Coronary artery (tissue), 2 donors: Measurements from ENCODE around the gene ZNF548.
"Not testable (repeated sequence)": the region's sequence is repeated elsewhere in the genome, so short reads cannot be mapped to it uniquely, and the experiment has no call there.

ENCODE experiments used
- DNase-seq: peaks from one replicate; pipeline ENCODE4 v3.0.0-alpha.2; 2017; ENCODE audit warnings: low spot score
- H3K27ac ChIP-seq, 2 donors: fragments of 200-600 bp; sonication (generic); one replicate each; pipeline ENCODE4 v1.5.1; 2016 to 2019
- H3K4me3 ChIP-seq: fragments of 200-600 bp; sonication (generic); 2 replicates; pipeline ENCODE4 v1.5.1; 2016; ENCODE audit warnings: mild to moderate bottlenecking, moderate library complexity
- TF ChIP-seq, protein P1 (sequence below): fragments of 200-600 bp; sonication (generic); IDR thresholded peaks from one replicate; pipeline ENCODE4 v1.5.1; 2019; ENCODE audit warnings: antibody characterized with exemption

ZNF548 gene

GRCh38 chr19:57357406-57357805 is 32.2 kb upstream of the ZNF548 start:
- TF ChIP-seq, protein P1, sequence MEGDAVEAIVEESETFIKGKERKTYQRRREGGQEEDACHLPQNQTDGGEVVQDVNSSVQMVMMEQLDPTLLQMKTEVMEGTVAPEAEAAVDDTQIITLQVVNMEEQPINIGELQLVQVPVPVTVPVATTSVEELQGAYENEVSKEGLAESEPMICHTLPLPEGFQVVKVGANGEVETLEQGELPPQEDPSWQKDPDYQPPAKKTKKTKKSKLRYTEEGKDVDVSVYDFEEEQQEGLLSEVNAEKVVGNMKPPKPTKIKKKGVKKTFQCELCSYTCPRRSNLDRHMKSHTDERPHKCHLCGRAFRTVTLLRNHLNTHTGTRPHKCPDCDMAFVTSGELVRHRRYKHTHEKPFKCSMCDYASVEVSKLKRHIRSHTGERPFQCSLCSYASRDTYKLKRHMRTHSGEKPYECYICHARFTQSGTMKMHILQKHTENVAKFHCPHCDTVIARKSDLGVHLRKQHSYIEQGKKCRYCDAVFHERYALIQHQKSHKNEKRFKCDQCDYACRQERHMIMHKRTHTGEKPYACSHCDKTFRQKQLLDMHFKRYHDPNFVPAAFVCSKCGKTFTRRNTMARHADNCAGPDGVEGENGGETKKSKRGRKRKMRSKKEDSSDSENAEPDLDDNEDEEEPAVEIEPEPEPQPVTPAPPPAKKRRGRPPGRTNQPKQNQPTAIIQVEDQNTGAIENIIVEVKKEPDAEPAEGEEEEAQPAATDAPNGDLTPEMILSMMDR = no peak
- no peak for DNase-seq
- H3K27ac ChIP-seq = no peak overlapping the region
- no peak overlapping the region for H3K4me3 ChIP-seq

DNA sequence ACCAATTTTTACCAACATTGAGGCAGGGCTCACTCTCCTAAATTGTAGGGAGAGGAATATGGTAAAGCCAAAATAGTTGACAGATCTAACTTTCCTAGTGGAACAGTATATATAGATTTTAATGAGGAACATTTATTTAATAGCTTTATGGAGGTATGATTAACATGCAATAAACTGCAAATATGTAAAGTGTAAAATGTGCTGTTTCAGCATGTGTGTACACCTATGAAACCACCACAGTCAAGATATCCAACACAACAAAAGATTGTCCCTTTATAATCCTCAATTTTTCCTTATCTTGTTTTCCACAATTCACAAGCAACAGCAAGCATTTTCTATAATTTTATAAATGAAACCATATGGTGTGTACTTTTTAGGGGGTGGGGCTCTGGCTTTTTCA is 30.4 kb upstream of the ZNF548 start:
- TF ChIP-seq, protein P1 = no peak
- H3K4me3 ChIP-seq = no peak overlapping the region
- DNase-seq = no peak
- H3K27ac ChIP-seq = no peak overlapping the region

DNA sequence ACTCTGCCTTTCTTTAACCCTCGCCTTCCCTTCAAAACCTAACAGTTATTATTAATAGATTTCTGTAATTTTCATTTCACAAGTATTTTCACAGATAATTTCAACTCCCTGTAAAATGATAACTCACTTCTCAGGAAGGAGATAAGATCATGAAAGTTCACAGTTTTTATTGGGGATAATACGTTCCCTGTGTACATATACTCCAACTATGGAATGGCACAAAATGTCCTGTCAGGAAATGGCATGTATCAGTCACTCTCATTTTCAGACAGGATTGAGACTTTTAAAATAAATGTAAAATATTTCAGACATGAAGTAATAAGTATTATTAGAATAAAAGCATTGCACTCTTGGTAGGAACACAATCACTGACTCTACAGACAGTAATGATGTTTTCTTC is 27.2 kb upstream of the ZNF548 start:
- no peak for DNase-seq
- TF ChIP-seq, protein P1 = no peak
- Histone ChIP-seq H3K4me3 (peak overlapping the region; percentile 96), H3K27ac (peak overlapping the region; percentile 73 to 98)

- TF ChIP-seq, protein P1 = no peak
- peak within 1 kb of the TSS; percentile 92 to 98 for H3K27ac ChIP-seq
- DNase-seq = peak; percentile 100
- peak within 1 kb of the TSS; percentile 96 for H3K4me3 ChIP-seq
Observed at GRCh38 chr19:57362997-57363687, 26.5 kb upstream of the ZNF548 start, which contains the start of the genes TRAPPC2B and ZNF547. TRAPPC2B (plus strand) TSS chr19:57363551; CDS start chr19:57364834, 1,283 bp downstream. ZNF547 (plus strand) TSS chr19:57363551; CDS start chr19:57368556, 5,005 bp downstream.

DNA sequence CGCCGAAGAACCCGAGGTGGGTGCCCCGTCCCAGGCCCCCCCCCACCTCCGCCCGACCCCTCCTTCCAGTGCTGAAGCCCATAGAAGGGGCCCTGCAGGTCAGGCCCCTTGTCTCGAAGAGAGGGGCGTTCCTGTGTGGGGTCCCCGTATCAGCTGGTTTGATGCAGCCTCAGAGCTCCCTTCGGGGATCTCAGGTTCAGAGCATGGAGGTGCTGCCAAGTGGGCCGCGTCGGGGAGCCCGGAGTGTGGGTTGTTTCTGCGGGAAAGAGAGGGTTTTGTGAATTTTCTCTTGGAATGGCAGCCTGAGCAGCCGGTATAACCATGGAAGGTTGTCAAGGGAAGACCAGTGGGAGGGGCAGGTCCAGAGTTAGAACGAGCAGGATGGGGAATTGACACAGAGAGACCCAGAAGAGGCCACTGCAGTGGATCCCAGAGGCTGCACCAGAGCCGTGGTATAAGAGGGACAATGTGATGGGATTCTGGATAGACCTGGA is 25.9 kb upstream of the ZNF548 start:
- TF ChIP-seq, protein P1 = no peak
- DNase-seq = no peak
- Histone ChIP-seq H3K4me3 (peak overlapping the region; percentile 96), H3K27ac (peak overlapping the region; percentile 92 to 98)

- H3K27ac ChIP-seq = no peak overlapping the region
- DNase-seq = no peak
- H3K4me3 ChIP-seq = no peak overlapping the region
- TF ChIP-seq, protein P1 = no peak
Observed at GRCh38 chr19:57366776-57367175, 22.9 kb upstream of the ZNF548 start.

GRCh38 chr19:57374179-57374578 is 15.5 kb upstream of the ZNF548 start:
- TF ChIP-seq, protein P1 = no peak
- no peak overlapping the region for H3K27ac ChIP-seq
- no peak overlapping the region for H3K4me3 ChIP-seq
- no peak for DNase-seq

GRCh38 chr19:57374647-57375046 is 15.0 kb upstream of the ZNF548 start:
- DNase-seq, H3K4me3 ChIP-seq, H3K27ac ChIP-seq: not testable (repeated sequence)
